Measurements from ENCODE around the gene METRNL.
"Not testable (repeated sequence)": the region's sequence is repeated elsewhere in the genome, so short reads cannot be mapped to it uniquely, and the experiment has no call there.

Gene METRNL

DNA sequence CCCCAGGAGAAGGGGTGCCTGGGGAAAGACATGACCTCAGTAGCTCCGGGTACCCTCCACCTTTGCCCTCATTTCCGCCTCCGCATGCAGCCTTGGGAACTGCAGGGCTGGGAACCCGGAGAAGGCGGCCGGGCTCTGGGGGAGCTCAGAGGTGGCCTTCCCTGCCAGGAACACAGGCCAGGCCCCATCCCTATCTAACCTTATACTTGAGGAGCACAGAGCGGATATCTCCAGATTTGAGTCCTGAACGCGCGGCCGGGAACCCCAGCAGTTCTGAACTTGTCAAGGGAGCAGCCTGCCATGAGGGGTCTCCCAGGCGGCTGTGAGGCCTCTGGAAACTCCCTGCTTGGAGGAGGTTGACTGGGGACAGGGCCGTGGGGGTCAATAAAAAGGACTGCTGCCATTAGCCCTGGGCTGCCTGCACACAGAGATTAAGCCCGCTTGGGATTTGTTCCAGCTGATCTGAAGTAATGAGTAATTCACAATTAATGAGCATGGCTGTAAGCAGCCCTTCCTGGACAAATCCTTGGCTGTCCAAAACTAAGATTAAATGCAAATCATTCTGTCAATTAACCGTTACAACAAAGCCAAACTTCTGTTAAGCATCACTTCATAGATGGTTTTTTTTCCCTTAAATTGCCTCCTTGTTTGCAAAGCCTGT lies 26.3 kb upstream of the METRNL start:
- no peak for TF ChIP-seq EZH2phosphoT487 (conservative IDR thresholded peaks at IDR 0.05; ENCODE audit: low read length)
- TF ChIP-seq, protein P1, sequence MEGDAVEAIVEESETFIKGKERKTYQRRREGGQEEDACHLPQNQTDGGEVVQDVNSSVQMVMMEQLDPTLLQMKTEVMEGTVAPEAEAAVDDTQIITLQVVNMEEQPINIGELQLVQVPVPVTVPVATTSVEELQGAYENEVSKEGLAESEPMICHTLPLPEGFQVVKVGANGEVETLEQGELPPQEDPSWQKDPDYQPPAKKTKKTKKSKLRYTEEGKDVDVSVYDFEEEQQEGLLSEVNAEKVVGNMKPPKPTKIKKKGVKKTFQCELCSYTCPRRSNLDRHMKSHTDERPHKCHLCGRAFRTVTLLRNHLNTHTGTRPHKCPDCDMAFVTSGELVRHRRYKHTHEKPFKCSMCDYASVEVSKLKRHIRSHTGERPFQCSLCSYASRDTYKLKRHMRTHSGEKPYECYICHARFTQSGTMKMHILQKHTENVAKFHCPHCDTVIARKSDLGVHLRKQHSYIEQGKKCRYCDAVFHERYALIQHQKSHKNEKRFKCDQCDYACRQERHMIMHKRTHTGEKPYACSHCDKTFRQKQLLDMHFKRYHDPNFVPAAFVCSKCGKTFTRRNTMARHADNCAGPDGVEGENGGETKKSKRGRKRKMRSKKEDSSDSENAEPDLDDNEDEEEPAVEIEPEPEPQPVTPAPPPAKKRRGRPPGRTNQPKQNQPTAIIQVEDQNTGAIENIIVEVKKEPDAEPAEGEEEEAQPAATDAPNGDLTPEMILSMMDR (IDR thresholded peaks at IDR 0.05; ENCODE audit: insufficient read depth, low read length, poor library complexity, severe bottlenecking) = no peak
- Histone ChIP-seq H3K9me2 (replicated peaks; ENCODE audit: insufficient read depth, low read length) (no peaks in the 10 kb centered on the region), H3K79me2 (ENCODE audit: insufficient read depth, low read length) (no peaks in the 10 kb centered on the region), H2AFZ (ENCODE audit: low read depth, low read length, severe bottlenecking) (no peak overlapping the region), H3K9me3 (ENCODE audit: insufficient read depth, low read length) (no peaks in the 10 kb centered on the region), H3F3A (ENCODE audit: insufficient read depth) (peaks cover 12% of the 10 kb centered on the region; the same call in 1 of the 2 replicates), H3K9ac (ENCODE audit: low read length) (no peak overlapping the region), H3K4me2 (ENCODE audit: low read depth, low read length, poor library complexity, severe bottlenecking) (no peak overlapping the region), H3K36me3 (ENCODE audit: low read length) (no peaks in the 10 kb centered on the region), H3K27me3 (ENCODE audit: low read length) (no peaks in the 10 kb centered on the region), H3K4me3 (ENCODE audit: insufficient read depth, low read length, poor library complexity, severe bottlenecking) (no peak overlapping the region), H4K20me1 (ENCODE audit: low read depth, low read length) (no peaks in the 10 kb centered on the region), H3K27ac (ENCODE audit: low read depth, low read length) (no peak overlapping the region)

DNA sequence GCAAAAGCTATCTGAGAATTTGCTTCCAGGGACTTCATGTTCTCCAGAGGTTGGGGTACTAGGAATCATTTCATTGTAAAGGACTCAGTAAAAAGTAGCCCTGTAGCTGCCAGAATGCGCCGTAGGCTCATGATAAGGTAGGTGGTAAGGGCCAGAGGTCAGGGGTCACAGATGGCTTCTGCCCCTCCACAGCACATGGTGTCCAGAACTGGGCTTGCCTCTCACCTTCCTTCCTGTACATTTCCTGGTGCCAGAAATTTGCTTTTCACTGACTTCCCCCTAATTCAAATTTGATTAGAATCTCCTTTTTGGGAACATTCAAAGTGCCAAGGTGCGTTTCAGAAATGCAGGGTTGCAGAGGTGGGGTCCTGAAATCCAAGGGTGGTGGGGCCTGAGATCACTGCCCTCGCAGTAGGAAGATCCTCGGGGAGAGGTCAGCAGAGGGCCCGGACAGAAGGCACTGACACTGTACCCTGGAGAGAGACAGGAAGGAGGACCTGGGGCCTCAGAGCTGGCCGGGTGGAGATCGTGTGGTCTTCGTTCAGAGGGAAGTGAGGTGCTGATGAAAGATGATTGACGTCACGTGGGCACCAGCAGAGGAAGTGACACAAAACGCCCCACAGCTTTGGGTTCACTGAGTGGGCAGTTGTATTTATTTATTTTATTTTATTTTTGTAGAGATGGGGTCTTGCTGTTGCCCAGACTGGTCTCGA lies 25.5 kb upstream of the METRNL start:
- H3K79me2 ChIP-seq (ENCODE audit: insufficient read depth, low read length) = no peaks in the 10 kb centered on the region
- no peaks in the 10 kb centered on the region for H3K36me3 ChIP-seq (ENCODE audit: low read length)
- no peak overlapping the region for H2AFZ ChIP-seq (ENCODE audit: low read depth, low read length, severe bottlenecking)
- H3K27me3 ChIP-seq (ENCODE audit: low read length) = no peaks in the 10 kb centered on the region
- H3K9me2 ChIP-seq (replicated peaks; ENCODE audit: insufficient read depth, low read length) = no peaks in the 10 kb centered on the region
- H3K27ac ChIP-seq (ENCODE audit: low read depth, low read length) = no peak overlapping the region
- no peak for TF ChIP-seq EZH2phosphoT487 (conservative IDR thresholded peaks at IDR 0.05; ENCODE audit: low read length)
- TF ChIP-seq, protein P1 (IDR thresholded peaks at IDR 0.05; ENCODE audit: insufficient read depth, low read length, poor library complexity, severe bottlenecking) = no peak
- H3K9ac ChIP-seq (ENCODE audit: low read length) = no peak overlapping the region
- H3K4me2 ChIP-seq (ENCODE audit: low read depth, low read length, poor library complexity, severe bottlenecking) = no peak overlapping the region
- no peaks in the 10 kb centered on the region for H3K9me3 ChIP-seq (ENCODE audit: insufficient read depth, low read length)
- no peaks in the 10 kb centered on the region for H4K20me1 ChIP-seq (ENCODE audit: low read depth, low read length)
- no peak overlapping the region for H3K4me3 ChIP-seq (ENCODE audit: insufficient read depth, low read length, poor library complexity, severe bottlenecking)
- H3F3A ChIP-seq (ENCODE audit: insufficient read depth) = peaks cover 6% of the 10 kb centered on the region; the same call in 1 of the 2 replicates

DNA sequence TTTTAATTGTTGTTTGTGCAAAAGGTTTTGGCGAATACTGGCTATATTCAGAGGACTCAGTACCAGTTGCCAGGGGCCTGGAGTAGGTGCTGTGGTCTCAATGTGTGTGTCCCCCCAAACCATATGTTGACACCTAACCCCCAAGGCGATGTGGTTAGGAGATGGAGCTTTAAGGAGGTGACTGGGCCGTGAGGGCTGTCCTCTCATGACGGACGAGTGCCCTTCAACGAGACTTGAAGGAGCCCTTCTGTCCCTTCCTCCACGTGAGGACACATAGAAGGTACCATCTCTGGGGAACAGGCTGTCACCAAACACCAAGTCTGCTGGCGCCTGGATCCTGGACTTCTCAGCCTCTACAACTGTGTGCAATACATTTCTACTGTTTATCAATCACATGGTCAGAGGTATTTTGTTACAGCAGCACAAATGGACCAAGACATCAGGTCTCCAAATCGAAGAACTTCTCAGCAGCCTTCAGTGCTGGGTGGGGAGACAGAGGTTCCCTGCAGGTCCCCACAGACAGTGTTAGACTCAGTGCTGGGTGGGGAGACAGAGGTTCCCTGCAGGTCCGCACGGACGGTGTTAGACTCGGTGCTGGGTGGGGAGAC lies 24.8 kb upstream of the METRNL start:
- Histone ChIP-seq H3K9me2 (replicated peaks; ENCODE audit: insufficient read depth, low read length) (no peaks in the 10 kb centered on the region), H3K4me3 (ENCODE audit: insufficient read depth, low read length, poor library complexity, severe bottlenecking) (no peak overlapping the region), H3F3A (ENCODE audit: insufficient read depth) (peaks cover 6% of the 10 kb centered on the region; the same call in 1 of the 2 replicates), H3K9me3 (ENCODE audit: insufficient read depth, low read length) (no peaks in the 10 kb centered on the region), H3K27me3 (ENCODE audit: low read length) (no peaks in the 10 kb centered on the region), H3K9ac (ENCODE audit: low read length) (no peak overlapping the region), H3K36me3 (ENCODE audit: low read length) (no peaks in the 10 kb centered on the region), H3K27ac (ENCODE audit: low read depth, low read length) (no peak overlapping the region), H2AFZ (ENCODE audit: low read depth, low read length, severe bottlenecking) (no peak overlapping the region), H3K79me2 (ENCODE audit: insufficient read depth, low read length) (no peaks in the 10 kb centered on the region), H4K20me1 (ENCODE audit: low read depth, low read length) (no peaks in the 10 kb centered on the region), H3K4me2 (ENCODE audit: low read depth, low read length, poor library complexity, severe bottlenecking) (no peak overlapping the region)
- no peak for TF ChIP-seq EZH2phosphoT487 (conservative IDR thresholded peaks at IDR 0.05; ENCODE audit: low read length)
- TF ChIP-seq, protein P1 (IDR thresholded peaks at IDR 0.05; ENCODE audit: insufficient read depth, low read length, poor library complexity, severe bottlenecking) = no peak

DNA sequence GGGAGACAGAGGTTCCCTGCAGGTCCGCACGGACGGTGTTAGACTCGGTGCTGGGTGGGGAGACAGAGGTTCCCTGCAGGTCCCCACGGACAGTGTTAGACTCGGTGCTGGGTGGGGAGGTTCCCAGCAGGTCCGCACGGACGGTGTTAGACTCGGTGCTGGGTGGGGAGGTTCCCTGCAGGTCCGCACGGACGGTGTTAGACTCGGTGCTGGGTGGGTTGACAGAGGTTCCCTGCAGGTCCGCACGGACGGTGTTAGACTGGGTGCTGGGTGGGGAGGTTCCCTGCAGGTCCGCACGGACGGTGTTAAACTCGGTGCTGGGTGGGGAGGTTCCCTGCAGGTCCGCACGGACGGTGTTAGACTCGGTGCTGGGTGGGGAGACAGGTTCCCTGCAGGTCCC lies 24.2 kb upstream of the METRNL start:
- H3K9ac ChIP-seq (ENCODE audit: low read length); H3K79me2 ChIP-seq (ENCODE audit: insufficient read depth, low read length); H3K9me3 ChIP-seq (ENCODE audit: insufficient read depth, low read length); H3K27ac ChIP-seq (ENCODE audit: low read depth, low read length); H3F3A ChIP-seq (ENCODE audit: insufficient read depth); H3K27me3 ChIP-seq (ENCODE audit: low read length); H3K36me3 ChIP-seq (ENCODE audit: low read length); H3K4me3 ChIP-seq (ENCODE audit: insufficient read depth, low read length, poor library complexity, severe bottlenecking); H3K9me2 ChIP-seq (replicated peaks; ENCODE audit: insufficient read depth, low read length); H2AFZ ChIP-seq (ENCODE audit: low read depth, low read length, severe bottlenecking); H3K4me2 ChIP-seq (ENCODE audit: low read depth, low read length, poor library complexity, severe bottlenecking); H4K20me1 ChIP-seq (ENCODE audit: low read depth, low read length): not testable (repeated sequence)

Data from SU-DHL-6 (cell line).